WTC11 (cell line): ENCODE data around the gene ITGA1.

Experiments used
- ATF1 ChIP-seq: sonication (generic); formaldehyde crosslinking; IDR thresholded peaks from 2 replicates; pipeline ENCODE4 v1.8.1; 2023; ENCODE audit warnings: mild to moderate bottlenecking, moderate library complexity, missing genetic modification reagents
- ATF2 ChIP-seq: sonication (generic); formaldehyde crosslinking; IDR thresholded peaks from 2 replicates; pipeline ENCODE4 v1.8.1; 2022; ENCODE audit warnings: low read depth, missing genetic modification reagents, borderline replicate concordance
- CREB1 ChIP-seq: sonication (generic); formaldehyde crosslinking; IDR thresholded peaks from 2 replicates; pipeline ENCODE4 v1.8.0; 2023; ENCODE audit warnings: mild to moderate bottlenecking, missing genetic modification reagents
- CTCF ChIP-seq: fragments of 200-600 bp; IDR thresholded peaks from 2 replicates; pipeline ENCODE4 v1.8.0; 2022; ENCODE audit warnings: antibody characterized with exemption
- E2F4 ChIP-seq: sonication (generic); formaldehyde crosslinking; IDR thresholded peaks from 2 replicates; pipeline ENCODE4 v1.8.1; 2022; ENCODE audit warnings: low read depth, mild to moderate bottlenecking, moderate library complexity, missing genetic modification reagents, borderline replicate concordance
- ETV6 ChIP-seq: sonication (generic); formaldehyde crosslinking; IDR thresholded peaks from 2 replicates; pipeline ENCODE4 v1.8.1; 2022; ENCODE audit warnings: mild to moderate bottlenecking, missing genetic modification reagents
- HMGXB4 ChIP-seq: sonication (generic); formaldehyde crosslinking; IDR thresholded peaks from 2 replicates; pipeline ENCODE4 v1.8.1; 2023; ENCODE audit warnings: mild to moderate bottlenecking, moderate library complexity, missing genetic modification reagents
- MAX ChIP-seq: sonication (generic); formaldehyde crosslinking; IDR thresholded peaks from 2 replicates; pipeline ENCODE4 v1.8.0; 2022; ENCODE audit warnings: mild to moderate bottlenecking, missing genetic modification reagents
- MLX ChIP-seq: sonication (generic); formaldehyde crosslinking; IDR thresholded peaks from 2 replicates; pipeline ENCODE4 v1.8.1; 2023; ENCODE audit warnings: mild to moderate bottlenecking, missing genetic modification reagents, moderate library complexity
- USF2 ChIP-seq: sonication (generic); formaldehyde crosslinking; IDR thresholded peaks from 2 replicates; pipeline ENCODE4 v1.8.1; 2023; ENCODE audit warnings: mild to moderate bottlenecking, missing genetic modification reagents, moderate library complexity
- ZBTB21 ChIP-seq: sonication (generic); formaldehyde crosslinking; IDR thresholded peaks from 2 replicates; pipeline ENCODE4 v1.8.1; 2023; ENCODE audit warnings: mild to moderate bottlenecking, missing genetic modification reagents, borderline replicate concordance
- ZNF396 ChIP-seq: fragments of 250-450 bp; sonication (Bioruptor Pico); IDR thresholded peaks from 2 replicates; pipeline ENCODE4 v1.8.0; 2021; ENCODE audit warnings: mild to moderate bottlenecking, moderate library complexity, borderline replicate concordance

GRCh38 chr5:52870448-52870847, 82.7 kb downstream of the ITGA1 start:
- TF ChIP-seq CTCF (no peak), ATF1 (no peak), USF2 (CRISPR knock-in tag) (no peak), HMGXB4 (CRISPR knock-in tag) (no peak), ZNF396 (no peak), ZBTB21 (no peak), ETV6 (CRISPR knock-in tag) (no peak), CREB1 (no peak), MLX (CRISPR knock-in tag) (no peak), MAX (CRISPR knock-in tag) (no peak), E2F4 (CRISPR knock-in tag) (no peak), ATF2 (no peak)
